B cell (primary cell): ENCODE measurements around the gene RAC3. TPM values are rescaled to one million over a fixed set of nuclear protein-coding genes. Genes with fewer than 3 reads are reported as not detected.

Experiments used
- ATAC-seq: fragments of 200-7000 bp; cut with Tn5 transposase; one replicate; pipeline ENCODE4 v1.10.0; 2021; ENCODE audit warnings: low read depth, mild to moderate bottlenecking, moderate number of reproducible peaks, moderate library complexity
- CTCF ChIA-PET: fragments of 350-600 bp; sonication (Branson Sonifier 250); formaldehyde crosslinking; loops from one replicate; lab custom pipeline; 2021; ENCODE audit warnings: antibody characterized with exemption, inconsistent platforms; lab: Charles Lee
- POLR2A ChIA-PET: fragments of 350-600 bp; sonication (Branson Sonifier 250); formaldehyde crosslinking; loops from one replicate; lab custom pipeline; 2021; ENCODE audit warnings: antibody characterized with exemption; lab: Charles Lee
- DNase-seq: peaks from one replicate; pipeline ENCODE4 v3.0.0; 2013
- H2AFZ ChIP-seq: 2 replicates; pipeline ENCODE4 v1.6.1; 2012; ENCODE audit warnings: mild to moderate bottlenecking, low read depth, low read length; ENCODE audit not compliant: insufficient read depth, poor library complexity, severe bottlenecking
- H3K27ac ChIP-seq, 2 donors: 1 replicate in 1 of 2; 2 replicates in 1 of 2; pipeline ENCODE4 v1.5.1; 2012 to 2013; ENCODE audit warnings: low read length in 2 of 2, mild to moderate bottlenecking in 2 of 2, moderate library complexity in 1 of 2
- H3K27me3 ChIP-seq, 4 experiments: fragments of 200-600 bp in 1 of 4; sonication (generic) in 1 of 4; replicated peaks in 1 of 4; 1 replicate in 2 of 4; 2 replicates in 2 of 4; pipeline versions ENCODE4 v1.6.1 to v1.7.0; 2013 to 2016; ENCODE audit warnings: low read length in 3 of 4, mild to moderate bottlenecking in 2 of 4, mixed read lengths in 1 of 4, moderate library complexity in 1 of 4; ENCODE audit not compliant: insufficient read depth in 4 of 4, control insufficient read depth in 3 of 4; ENCODE audit errors: control extremely low read depth in 1 of 4
- H3K36me3 ChIP-seq, 2 experiments: replicated peaks in 1 of 2; 1 replicate in 1 of 2; 2 replicates in 1 of 2; pipeline versions ENCODE4 v1.6.1 to v1.7.1; 2013; ENCODE audit warnings: low read length in 1 of 2; ENCODE audit not compliant: insufficient read depth in 2 of 2, control insufficient read depth in 1 of 2; ENCODE audit errors: control extremely low read depth in 1 of 2, extremely low read depth in 1 of 2
- H3K4me1 ChIP-seq, 2 donors: fragments of 200-600 bp in 1 of 2; sonication (generic) in 1 of 2; 1 replicate in 1 of 2; 2 replicates in 1 of 2; pipeline versions ENCODE4 v1.5.1 to v1.6.1; 2013 to 2017; ENCODE audit warnings: low read length in 2 of 2; ENCODE audit not compliant: control insufficient read depth in 2 of 2, insufficient read depth in 2 of 2
- H3K4me2 ChIP-seq: replicated peaks from 2 replicates; pipeline ENCODE3; 2012; ENCODE audit warnings: mild to moderate bottlenecking, low read depth, low read length; ENCODE audit not compliant: poor library complexity, severe bottlenecking
- H3K4me3 ChIP-seq, 5 experiments: fragments of 200-600 bp in 1 of 5; sonication (generic) in 1 of 5; 1 replicate in 3 of 5; 2 replicates in 2 of 5; pipeline versions ENCODE4 v1.5.1 to v1.7.0; 2011 to 2016; ENCODE audit warnings: low read length in 4 of 5, mild to moderate bottlenecking in 4 of 5, low read depth in 2 of 5, control low read depth in 1 of 5, moderate library complexity in 1 of 5; ENCODE audit not compliant: insufficient read depth in 1 of 5; ENCODE audit errors: control extremely low read depth in 1 of 5, extremely low read depth in 1 of 5
- H3K79me2 ChIP-seq: fragments of 200-600 bp; sonication (generic); one replicate; pipeline ENCODE4 v1.6.0; 2016; ENCODE audit warnings: low read length; ENCODE audit not compliant: control insufficient read depth, insufficient read depth
- H3K9ac ChIP-seq: fragments of 200-600 bp; sonication (generic); 2 replicates; pipeline ENCODE4 v1.6.1; 2017; ENCODE audit warnings: mild to moderate bottlenecking, low read length, moderate library complexity
- H3K9me3 ChIP-seq, 3 donors: one replicate each; pipeline versions ENCODE4 v1.6.1 to v1.7.1; 2013; ENCODE audit warnings: low read length in 2 of 3; ENCODE audit not compliant: control insufficient read depth in 2 of 3, insufficient read depth in 1 of 3; ENCODE audit errors: control extremely low read depth in 1 of 3
- H4K20me1 ChIP-seq: 2 replicates; pipeline ENCODE4 v1.6.0; 2012; ENCODE audit warnings: mild to moderate bottlenecking, low read length; ENCODE audit not compliant: insufficient read depth, control insufficient read depth, poor library complexity, severe bottlenecking
- H3K27ac Mint-ChIP-seq: one replicate; pipeline ENCODE4 v1.8.0; 2021; ENCODE audit warnings: mixed read lengths
- H3K27me3 Mint-ChIP-seq: one replicate; pipeline ENCODE4 v1.8.0; 2021; ENCODE audit warnings: mixed read lengths
- H3K4me1 Mint-ChIP-seq: one replicate; pipeline ENCODE4 v1.8.0; 2021; ENCODE audit warnings: mixed read lengths
- H3K4me3 Mint-ChIP-seq: one replicate; pipeline ENCODE4 v1.8.0; 2021; ENCODE audit warnings: mixed read lengths
- H3K9me3 Mint-ChIP-seq: one replicate; pipeline ENCODE4 v1.8.0; 2022; ENCODE audit warnings: mixed read lengths; ENCODE audit not compliant: insufficient read depth
- CTCF ChIP-seq: fragments of 200-600 bp; IDR thresholded peaks from one replicate; pipeline ENCODE4 v1.8.0; 2022; ENCODE audit warnings: antibody characterized with exemption, mild to moderate bottlenecking
- EZH2 ChIP-seq: IDR thresholded peaks from 2 replicates; pipeline ENCODE4 v1.6.1; 2012; ENCODE audit warnings: borderline replicate concordance, low read depth, mild to moderate bottlenecking, moderate library complexity, low read length; ENCODE audit not compliant: insufficient read depth, poor library complexity, severe bottlenecking
- WGBS: methylation state at CpG from one replicate; pipeline ENCODE4 v1.1.5; 2013; ENCODE audit warnings: missing lambda C conversion rate; ENCODE audit not compliant: insufficient coverage; 5-methylcytosine and 5-hydroxymethylcytosine counted together
- intact Hi-C: fragments of 100-400 bp; cut with micrococcal nuclease; formaldehyde crosslinking; loops from one replicate; pipeline ENCODE4 v1.10.0; 2022
- polyA plus RNA-seq: library from polyadenylated mRNA; depleted of rRNA; stranded (reverse); fragments of >200 nt; gene quantifications from 2 replicates; pipeline ENCODE4 v1.2.3, GENCODE V29; 2012
- total RNA-seq, 2 donors: library from RNA; stranded (reverse); fragments of 120-200 nt in 1 of 2; gene quantifications; 1 replicate in 1 of 2; 2 replicates in 1 of 2; pipeline versions ENCODE4 v1.2.3 to v1.2.4, GENCODE V29; 2013 to 2022

RAC3 gene
- total and polyA plus RNA-seq, 2 donors (not counting 1 experiment from before 2014, with no cell fraction given) = 0.62 to 2.0 TPM

DNA sequence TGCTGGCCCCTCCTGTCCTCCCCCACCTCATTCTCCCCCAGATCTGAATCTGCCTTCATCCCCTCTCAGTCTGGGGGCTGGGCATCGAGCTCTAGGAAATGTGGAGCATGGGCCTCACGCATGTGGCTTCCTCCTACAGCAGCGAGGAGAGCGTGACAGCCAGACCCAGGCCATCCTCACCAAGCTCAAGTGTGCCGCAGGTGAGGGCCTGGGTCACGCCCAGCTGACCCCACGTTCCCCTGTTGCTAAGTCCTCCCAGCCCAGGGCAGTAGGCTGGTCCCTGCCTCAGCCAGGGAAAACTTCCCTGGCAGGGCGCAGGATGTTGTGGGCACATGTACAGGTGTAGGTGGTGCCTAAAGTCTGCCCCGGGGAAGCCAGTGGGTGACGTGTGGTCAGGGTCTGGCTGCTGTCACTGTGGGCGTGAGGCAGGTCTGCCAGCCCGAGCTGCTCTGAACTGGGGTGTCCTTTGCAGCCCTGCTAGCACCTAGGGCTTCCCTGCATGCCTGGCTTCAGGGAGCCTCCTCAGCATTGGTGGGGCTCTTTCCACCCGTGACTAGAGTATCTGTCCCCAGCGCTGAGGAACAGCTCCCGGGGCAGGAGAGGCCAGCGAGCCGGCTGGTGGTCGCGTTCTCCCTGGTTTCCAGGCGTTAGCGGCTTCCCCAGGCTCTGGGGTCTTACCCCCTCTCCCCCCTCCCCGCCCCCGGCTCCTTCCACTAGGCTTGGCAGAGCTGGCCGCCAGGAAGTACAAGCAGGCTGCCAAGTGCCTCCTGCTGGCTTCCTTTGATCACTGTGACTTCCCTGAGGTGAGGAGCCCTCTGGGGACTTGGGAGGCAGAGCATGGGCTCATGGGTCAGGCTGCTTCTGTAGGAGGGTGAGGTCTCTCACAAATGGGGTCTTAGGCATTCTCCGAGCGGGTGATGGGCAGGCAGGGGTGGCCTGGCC lies 23.8 kb downstream of the RAC3 start:
- Histone ChIP-seq H3K79me2 (peaks cover 28% of the 10 kb centered on the region), H2AFZ (no peak overlapping the region), H3K4me2 (no peak overlapping the region), H3K9me3 (no peaks in the 10 kb centered on the region), H3K4me1 (peaks cover 20 to 28% of the 10 kb centered on the region in 2 donors), H3K27ac (no peak overlapping the region), H3K36me3 (peaks cover 0 to 44% of the 10 kb centered on the region in 2 experiments), H3K4me3 (no peak overlapping the region), H3K27me3 (no peaks in the 10 kb centered on the region), H3K9ac (no peak overlapping the region), H4K20me1 (peaks cover 19% of the 10 kb centered on the region)
- Mint-ChIP-seq H3K4me3 (peak overlapping the region; percentile 32), H3K4me1 (peaks cover 10% of the 10 kb centered on the region), H3K9me3 (no peaks in the 10 kb centered on the region), H3K27me3 (no peaks in the 10 kb centered on the region), H3K27ac (no peak overlapping the region)
- intact Hi-C loops = no loop called here
- TF ChIP-seq EZH2 (no peak), CTCF (no peak)
- 83% methylated on average over 21 of the region's 26 CpGs for WGBS
- POLR2A ChIA-PET = no interaction called here
- ATAC-seq (no peak), DNase-seq (no peak)
- CTCF ChIA-PET = interaction anchor here (1.2 to 1.6 kb wide), 2 partner anchors 11 to 96 kb away, joined by 3 to 4 read pairs; partner anchors contain the start of gene DUS1L
